ENCODE results near the gene DDAH1. TPM values are rescaled to one million over a fixed set of nuclear protein-coding genes. Genes with fewer than 3 reads are reported as not detected.

The DDAH1 gene
- total and polyA plus RNA-seq, 2 donors (not counting 3 experiments of a cell fraction or from before 2014, with no cell fraction given) = 44.0 to 75.2 TPM

DNA sequence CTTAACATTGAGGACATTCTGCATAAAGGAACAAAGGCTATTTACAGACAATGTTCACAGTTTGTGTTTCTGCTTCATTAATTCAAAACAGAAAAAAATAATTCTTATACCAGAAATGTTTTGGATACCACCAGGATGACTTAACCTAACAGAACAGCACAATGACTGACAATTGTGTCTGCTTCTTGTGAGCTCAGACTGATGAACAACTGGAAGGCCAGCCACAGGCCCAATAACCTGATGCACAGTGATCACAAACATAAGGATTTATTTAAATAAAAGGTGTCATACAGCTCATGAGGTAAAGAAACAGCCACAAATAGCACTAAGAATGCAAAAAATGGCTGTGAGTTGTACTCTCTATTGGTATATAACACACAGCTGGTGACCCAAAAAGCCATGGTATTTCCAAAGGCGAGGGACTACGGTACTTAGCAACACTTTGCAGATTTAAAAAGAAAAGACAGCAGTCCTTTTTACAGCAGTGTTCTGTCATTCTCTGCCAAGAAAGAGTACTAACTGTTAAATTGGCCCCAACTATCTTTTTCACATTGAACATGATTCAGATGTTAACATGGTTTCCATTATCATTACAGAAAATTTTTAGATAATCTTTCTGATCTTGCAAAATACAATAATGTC is 32.1 kb upstream of the DDAH1 start:
- DNase-seq (ENCODE audit: low read depth, low spot score) (no peak), FAIRE-seq (no peak)
- TF ChIP-seq FOS (IDR thresholded peaks at IDR 0.05; ENCODE audit: borderline replicate concordance, insufficient read depth, low read length) (no peak), GATA2 (IDR thresholded peaks at IDR 0.05; ENCODE audit: insufficient read depth, insufficient read length, low read depth, low read length) (no peak), MYC (IDR thresholded peaks at IDR 0.05; ENCODE audit: low read depth, low read length) (no peak), JUN (IDR thresholded peaks at IDR 0.05; ENCODE audit: borderline replicate concordance, insufficient read depth, insufficient read length, low read depth) (no peak)
- TF ChIP-seq, protein P1, sequence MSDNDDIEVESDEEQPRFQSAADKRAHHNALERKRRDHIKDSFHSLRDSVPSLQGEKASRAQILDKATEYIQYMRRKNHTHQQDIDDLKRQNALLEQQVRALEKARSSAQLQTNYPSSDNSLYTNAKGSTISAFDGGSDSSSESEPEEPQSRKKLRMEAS (IDR thresholded peaks at IDR 0.05; ENCODE audit: insufficient read depth, insufficient read length) = no peak
- Histone ChIP-seq H3K79me2 (ENCODE audit: control insufficient read depth, insufficient read depth, low read length) (peaks cover 1% of the 10 kb centered on the region), H3K4me1 (ENCODE audit: control insufficient read depth, extremely low read depth, insufficient read depth, low read length) (peaks cover 5% of the 10 kb centered on the region), H3K36me3 (ENCODE audit: control insufficient read depth in 2 of 2, extremely low read depth in 1 of 2, insufficient read depth in 2 of 2, low read length in 2 of 2) (peaks cover 2 to 6% of the 10 kb centered on the region in 2 experiments), H3K4me2 (ENCODE audit: insufficient read depth, low read length) (no peak overlapping the region), H4K20me1 (replicated peaks; ENCODE audit: control insufficient read depth, extremely low read depth, insufficient read depth, low read length) (no peaks in the 10 kb centered on the region), H3K27ac (ENCODE audit: insufficient read depth, low read depth, low read length) (no peak overlapping the region), H3K9me1 (replicated peaks; ENCODE audit: control insufficient read depth, extremely low read depth, insufficient read depth, low read length) (no peaks in the 10 kb centered on the region), H3K27me3 (ENCODE audit: control insufficient read depth in 2 of 2, insufficient read depth in 2 of 2, low read length in 2 of 2) (no peaks in the 10 kb centered on the region), H3K9me3 (replicated peaks; ENCODE audit: control insufficient read depth, insufficient read depth, low read length) (no peaks in the 10 kb centered on the region), H3K4me3 (replicated peaks in 1 of 3; ENCODE audit: insufficient read depth in 1 of 3, low read depth in 1 of 3, low read length in 3 of 3) (no peak overlapping the region), H2AFZ (ENCODE audit: low read depth, low read length) (no peak overlapping the region), H3K9ac (replicated peaks; ENCODE audit: extremely low read depth, insufficient read depth, low read length) (no peak overlapping the region)
- dilution Hi-C loops (cut with MboI; ENCODE audit: extremely low pct_ligation_motif_present, low sequenced_read_pairs) (no loop called here), intact Hi-C loops (cut with micrococcal nuclease) (no loop called here)
- ChIA-PET CTCF (interaction anchor here (1.0 to 2.8 kb wide), 3 partner anchors 12 to 220 kb away, joined by 3 to 6 read pairs (median 4); partner anchors contain the start of gene BCL10), POLR2A (no interaction called here)
- no TSS peak for BruUV-seq (replicated peaks)

DNA sequence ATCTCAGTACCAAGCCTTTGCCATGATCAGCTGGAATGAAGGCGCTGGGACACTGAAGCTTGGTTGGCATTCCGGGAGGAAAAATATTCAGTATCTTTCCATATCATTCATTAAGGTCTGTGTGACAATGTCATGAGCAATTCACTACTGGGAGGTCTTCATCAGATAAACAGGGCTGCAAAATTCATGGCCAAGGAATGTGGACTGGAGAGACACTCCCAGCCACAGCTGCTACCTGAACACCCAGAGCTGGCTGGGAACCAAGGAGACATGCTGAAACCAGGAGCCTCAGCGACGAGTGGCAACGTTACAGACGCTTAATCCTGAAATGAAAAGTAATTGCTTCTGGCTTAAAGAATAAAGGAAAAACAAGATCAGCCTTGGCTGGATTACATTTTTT is 30.6 kb upstream of the DDAH1 start:
- no peak overlapping the region for H3K4me3 ChIP-seq (replicated peaks in 1 of 3; ENCODE audit: insufficient read depth in 1 of 3, low read depth in 1 of 3, low read length in 3 of 3)
- intact Hi-C loops (cut with micrococcal nuclease) = no loop called here

More for the DNA sequence above, 30.6 kb upstream of the DDAH1 start:
- ChIA-PET CTCF (interaction anchor here (2.8 kb wide), 1 partner anchor 11 kb away, joined by 6 read pairs; no protein-coding TSS in a partner anchor), POLR2A (no interaction called here)
- DNase-seq (ENCODE audit: low read depth, low spot score) (no peak), FAIRE-seq (no peak)
- Histone ChIP-seq H3K9me3 (replicated peaks; ENCODE audit: control insufficient read depth, insufficient read depth, low read length) (no peaks in the 10 kb centered on the region), H3K9me1 (replicated peaks; ENCODE audit: control insufficient read depth, extremely low read depth, insufficient read depth, low read length) (no peaks in the 10 kb centered on the region), H3K9ac (replicated peaks; ENCODE audit: extremely low read depth, insufficient read depth, low read length) (no peak overlapping the region), H4K20me1 (replicated peaks; ENCODE audit: control insufficient read depth, extremely low read depth, insufficient read depth, low read length) (no peaks in the 10 kb centered on the region), H3K36me3 (ENCODE audit: control insufficient read depth in 2 of 2, extremely low read depth in 1 of 2, insufficient read depth in 2 of 2, low read length in 2 of 2) (peaks cover 4 to 10% of the 10 kb centered on the region in 2 experiments), H3K4me1 (ENCODE audit: control insufficient read depth, extremely low read depth, insufficient read depth, low read length) (peaks cover 5% of the 10 kb centered on the region), H3K4me2 (ENCODE audit: insufficient read depth, low read length) (no peak overlapping the region), H2AFZ (ENCODE audit: low read depth, low read length) (no peak overlapping the region), H3K79me2 (ENCODE audit: control insufficient read depth, insufficient read depth, low read length) (no peaks in the 10 kb centered on the region), H3K27me3 (ENCODE audit: control insufficient read depth in 2 of 2, insufficient read depth in 2 of 2, low read length in 2 of 2) (no peaks in the 10 kb centered on the region), H3K27ac (ENCODE audit: insufficient read depth, low read depth, low read length) (no peak overlapping the region)
- dilution Hi-C loops (cut with MboI; ENCODE audit: extremely low pct_ligation_motif_present, low sequenced_read_pairs) = no loop called here
- no TSS peak for BruUV-seq (replicated peaks)
- TF ChIP-seq, protein P1 (IDR thresholded peaks at IDR 0.05; ENCODE audit: insufficient read depth, insufficient read length) = no peak
- TF ChIP-seq GATA2 (IDR thresholded peaks at IDR 0.05; ENCODE audit: insufficient read depth, insufficient read length, low read depth, low read length) = no peak
- TF ChIP-seq POLR2AphosphoS5 (IDR thresholded peaks at IDR 0.05; ENCODE audit: insufficient read depth, low read depth, low read length) = no peak
- TF ChIP-seq MYC (IDR thresholded peaks at IDR 0.05; ENCODE audit: low read depth, low read length) = no peak
- no peak for TF ChIP-seq POLR2A (IDR thresholded peaks at IDR 0.05; ENCODE audit: low read depth, low read length)
- TF ChIP-seq FOS (IDR thresholded peaks at IDR 0.05; ENCODE audit: borderline replicate concordance, insufficient read depth, low read length) = no peak
- TF ChIP-seq, protein P2, sequence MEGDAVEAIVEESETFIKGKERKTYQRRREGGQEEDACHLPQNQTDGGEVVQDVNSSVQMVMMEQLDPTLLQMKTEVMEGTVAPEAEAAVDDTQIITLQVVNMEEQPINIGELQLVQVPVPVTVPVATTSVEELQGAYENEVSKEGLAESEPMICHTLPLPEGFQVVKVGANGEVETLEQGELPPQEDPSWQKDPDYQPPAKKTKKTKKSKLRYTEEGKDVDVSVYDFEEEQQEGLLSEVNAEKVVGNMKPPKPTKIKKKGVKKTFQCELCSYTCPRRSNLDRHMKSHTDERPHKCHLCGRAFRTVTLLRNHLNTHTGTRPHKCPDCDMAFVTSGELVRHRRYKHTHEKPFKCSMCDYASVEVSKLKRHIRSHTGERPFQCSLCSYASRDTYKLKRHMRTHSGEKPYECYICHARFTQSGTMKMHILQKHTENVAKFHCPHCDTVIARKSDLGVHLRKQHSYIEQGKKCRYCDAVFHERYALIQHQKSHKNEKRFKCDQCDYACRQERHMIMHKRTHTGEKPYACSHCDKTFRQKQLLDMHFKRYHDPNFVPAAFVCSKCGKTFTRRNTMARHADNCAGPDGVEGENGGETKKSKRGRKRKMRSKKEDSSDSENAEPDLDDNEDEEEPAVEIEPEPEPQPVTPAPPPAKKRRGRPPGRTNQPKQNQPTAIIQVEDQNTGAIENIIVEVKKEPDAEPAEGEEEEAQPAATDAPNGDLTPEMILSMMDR (IDR thresholded peaks at IDR 0.05; ENCODE audit: extremely low read depth in 1 of 2, insufficient read depth in 1 of 2, low read depth in 1 of 2, low read length in 2 of 2) = no peak
- no peak for TF ChIP-seq EZH2 (IDR thresholded peaks at IDR 0.05; ENCODE audit: borderline replicate concordance, low read depth, low read length, severe bottlenecking)
- TF ChIP-seq JUN (IDR thresholded peaks at IDR 0.05; ENCODE audit: borderline replicate concordance, insufficient read depth, insufficient read length, low read depth) = no peak
